ENCODE results near the gene AVEN. TPM values are rescaled to one million over a fixed set of nuclear protein-coding genes. Genes with fewer than 3 reads are reported as not detected.

The AVEN gene
- total RNA-seq, 2 experiments from 2014 or later: 6.3 to 13.5 TPM

DNA sequence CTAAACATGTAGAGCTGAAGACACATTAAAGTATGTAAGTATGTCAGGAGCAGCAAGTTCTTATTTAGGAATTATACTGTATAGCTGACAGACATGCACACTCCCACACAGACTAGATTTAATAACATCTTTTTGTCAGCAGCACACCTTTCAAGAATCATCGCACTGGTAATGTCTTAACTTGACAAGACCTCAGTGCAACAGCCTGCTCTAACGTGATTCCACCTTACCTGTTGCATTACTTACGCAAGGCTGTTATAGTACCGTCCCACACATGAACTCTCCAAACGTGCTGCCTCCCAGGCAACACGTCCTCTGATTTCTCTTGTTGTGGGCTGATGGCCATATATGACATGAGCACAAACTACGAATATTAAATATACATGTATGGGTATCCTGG, 58.8 kb downstream of the AVEN start:
- Histone ChIP-seq H3K27ac (ENCODE audit: low read depth, low read length, poor library complexity, severe bottlenecking) (no peak overlapping the region), H3K4me2 (ENCODE audit: low read length) (no peak overlapping the region), H3K4me1 (ENCODE audit: insufficient read depth, low read length, poor library complexity, severe bottlenecking) (no peaks in the 10 kb centered on the region), H3K4me3 (ENCODE audit: low read depth, low read length, poor library complexity, severe bottlenecking) (no peak overlapping the region), H3K79me2 (ENCODE audit: insufficient read depth, low read depth, low read length) (no peaks in the 10 kb centered on the region), H2AFZ (ENCODE audit: low read length) (no peak overlapping the region), H3K9me3 (ENCODE audit: low read length) (no peaks in the 10 kb centered on the region), H3K36me3 (ENCODE audit: insufficient read depth, low read length) (no peaks in the 10 kb centered on the region), H4K20me1 (ENCODE audit: insufficient read depth, low read length) (no peaks in the 10 kb centered on the region), H3K9me2 (ENCODE audit: insufficient read depth, low read length) (no peaks in the 10 kb centered on the region)
- intact Hi-C loops (cut with micrococcal nuclease; ENCODE audit: unreplicated experiment): no loop called here
- DNase-seq (ENCODE audit: low spot score): no peak
- ChIA-PET POLR2A (interaction anchor here (1.3 kb wide), 1 partner anchor 11 kb away, joined by 4 read pairs; no protein-coding TSS in a partner anchor), CTCF (ENCODE audit: unreplicated experiment) (no interaction called here)
- BruUV-seq (replicated peaks): no TSS peak
- TF ChIP-seq, protein P1, sequence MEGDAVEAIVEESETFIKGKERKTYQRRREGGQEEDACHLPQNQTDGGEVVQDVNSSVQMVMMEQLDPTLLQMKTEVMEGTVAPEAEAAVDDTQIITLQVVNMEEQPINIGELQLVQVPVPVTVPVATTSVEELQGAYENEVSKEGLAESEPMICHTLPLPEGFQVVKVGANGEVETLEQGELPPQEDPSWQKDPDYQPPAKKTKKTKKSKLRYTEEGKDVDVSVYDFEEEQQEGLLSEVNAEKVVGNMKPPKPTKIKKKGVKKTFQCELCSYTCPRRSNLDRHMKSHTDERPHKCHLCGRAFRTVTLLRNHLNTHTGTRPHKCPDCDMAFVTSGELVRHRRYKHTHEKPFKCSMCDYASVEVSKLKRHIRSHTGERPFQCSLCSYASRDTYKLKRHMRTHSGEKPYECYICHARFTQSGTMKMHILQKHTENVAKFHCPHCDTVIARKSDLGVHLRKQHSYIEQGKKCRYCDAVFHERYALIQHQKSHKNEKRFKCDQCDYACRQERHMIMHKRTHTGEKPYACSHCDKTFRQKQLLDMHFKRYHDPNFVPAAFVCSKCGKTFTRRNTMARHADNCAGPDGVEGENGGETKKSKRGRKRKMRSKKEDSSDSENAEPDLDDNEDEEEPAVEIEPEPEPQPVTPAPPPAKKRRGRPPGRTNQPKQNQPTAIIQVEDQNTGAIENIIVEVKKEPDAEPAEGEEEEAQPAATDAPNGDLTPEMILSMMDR (conservative IDR thresholded peaks at IDR 0.05; ENCODE audit: low read length): no peak
- TF ChIP-seq EZH2phosphoT487 (IDR thresholded peaks at IDR 0.05; ENCODE audit: borderline replicate concordance, low read depth, low read length): no peak

DNA sequence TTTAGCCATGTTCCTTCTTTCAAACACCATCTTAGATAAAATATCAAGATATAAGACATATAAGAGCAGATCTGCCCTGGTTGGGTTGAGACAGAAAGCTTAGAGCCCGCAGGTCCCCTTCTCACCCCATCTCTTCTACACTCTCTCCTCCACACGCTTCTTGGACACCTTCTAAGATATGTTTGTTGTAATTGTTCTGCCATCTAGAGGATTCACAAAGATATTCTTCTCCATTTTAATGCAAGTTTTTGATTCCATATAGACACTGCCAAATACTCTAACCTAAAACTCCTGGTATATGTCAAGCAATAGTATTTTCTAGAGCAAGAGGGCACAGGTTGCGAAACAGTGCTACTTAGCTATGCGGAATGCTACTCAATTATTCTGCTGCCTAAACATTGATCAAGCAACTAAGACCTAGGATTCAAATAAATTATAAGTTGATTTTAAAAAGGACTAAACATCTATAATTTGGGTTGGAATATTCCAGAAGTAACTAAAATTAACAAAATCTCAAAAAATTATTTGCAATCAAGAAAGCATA, 63.9 kb downstream of the AVEN start:
- Histone ChIP-seq H3K9me3 (ENCODE audit: low read length) (no peaks in the 10 kb centered on the region), H3K36me3 (ENCODE audit: insufficient read depth, low read length) (no peaks in the 10 kb centered on the region), H3K4me2 (ENCODE audit: low read length) (no peak overlapping the region), H3K9me2 (ENCODE audit: insufficient read depth, low read length) (no peaks in the 10 kb centered on the region), H3K4me3 (ENCODE audit: low read depth, low read length, poor library complexity, severe bottlenecking) (no peak overlapping the region), H2AFZ (ENCODE audit: low read length) (no peak overlapping the region), H3K79me2 (ENCODE audit: insufficient read depth, low read depth, low read length) (no peaks in the 10 kb centered on the region), H3K27ac (ENCODE audit: low read depth, low read length, poor library complexity, severe bottlenecking) (no peak overlapping the region), H3K4me1 (ENCODE audit: insufficient read depth, low read length, poor library complexity, severe bottlenecking) (no peaks in the 10 kb centered on the region), H4K20me1 (ENCODE audit: insufficient read depth, low read length) (no peaks in the 10 kb centered on the region)
- no TSS peak for BruUV-seq (replicated peaks)
- ChIA-PET POLR2A (interaction anchor here (0.7 kb wide), 1 partner anchor 1263 kb away, joined by 3 read pairs; no protein-coding TSS in a partner anchor), CTCF (ENCODE audit: unreplicated experiment) (no interaction called here)
- TF ChIP-seq, protein P1 (conservative IDR thresholded peaks at IDR 0.05; ENCODE audit: low read length): peak; percentile 44
- TF ChIP-seq EZH2phosphoT487 (IDR thresholded peaks at IDR 0.05; ENCODE audit: borderline replicate concordance, low read depth, low read length): no peak
- intact Hi-C loops (cut with micrococcal nuclease; ENCODE audit: unreplicated experiment): no loop called here
- DNase-seq (ENCODE audit: low spot score): peak; percentile 1

DNA sequence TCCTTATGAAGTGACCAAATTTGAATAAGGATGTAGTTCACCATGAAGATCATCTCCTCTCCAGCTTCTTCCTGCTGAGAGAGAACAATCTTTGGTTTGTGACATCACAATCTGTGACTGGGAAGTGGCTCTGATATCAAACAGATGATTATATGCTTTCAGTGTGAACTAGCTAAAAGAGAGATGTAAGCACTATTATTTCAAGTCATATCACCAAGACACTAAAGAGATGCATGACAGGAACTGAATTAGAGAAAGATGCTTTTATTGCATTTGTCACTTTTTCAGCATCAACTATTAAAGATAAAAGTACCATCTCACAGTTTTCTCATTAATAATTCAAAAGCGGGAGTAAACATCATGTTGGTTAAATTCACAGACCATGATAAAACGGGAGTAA, 67.2 kb downstream of the AVEN start:
- intact Hi-C loops (cut with micrococcal nuclease; ENCODE audit: unreplicated experiment): no loop called here
- Histone ChIP-seq H3K36me3 (ENCODE audit: insufficient read depth, low read length) (no peaks in the 10 kb centered on the region), H3K4me1 (ENCODE audit: insufficient read depth, low read length, poor library complexity, severe bottlenecking) (no peaks in the 10 kb centered on the region), H3K9me3 (ENCODE audit: low read length) (no peaks in the 10 kb centered on the region), H3K4me2 (ENCODE audit: low read length) (no peak overlapping the region), H3K79me2 (ENCODE audit: insufficient read depth, low read depth, low read length) (no peaks in the 10 kb centered on the region), H3K27ac (ENCODE audit: low read depth, low read length, poor library complexity, severe bottlenecking) (no peak overlapping the region), H2AFZ (ENCODE audit: low read length) (no peak overlapping the region), H3K4me3 (ENCODE audit: low read depth, low read length, poor library complexity, severe bottlenecking) (no peak overlapping the region), H3K9me2 (ENCODE audit: insufficient read depth, low read length) (no peaks in the 10 kb centered on the region), H4K20me1 (ENCODE audit: insufficient read depth, low read length) (no peaks in the 10 kb centered on the region)
- CTCF ChIA-PET (ENCODE audit: unreplicated experiment): no interaction called here
- DNase-seq (ENCODE audit: low spot score): no peak
- no TSS peak for BruUV-seq (replicated peaks)
- POLR2A ChIA-PET: interaction anchor here (0.5 kb wide), 1 partner anchor 238 kb away, joined by 4 read pairs; no protein-coding TSS in a partner anchor
- TF ChIP-seq EZH2phosphoT487 (IDR thresholded peaks at IDR 0.05; ENCODE audit: borderline replicate concordance, low read depth, low read length): no peak
- TF ChIP-seq, protein P1 (conservative IDR thresholded peaks at IDR 0.05; ENCODE audit: low read length): no peak
